SK-N-SH treated with all-trans-retinoic acid at 6 μM for 48 hours (cell line): ENCODE results near the gene FBH1.

ENCODE experiments used
- ARNTL ChIP-seq: fragments of 450-650 bp; formaldehyde crosslinking; IDR thresholded peaks from 2 replicates; pipeline ENCODE4 v1.5.0; 2020; ENCODE audit warnings: low read depth, mild to moderate bottlenecking, moderate library complexity, borderline replicate concordance
- CREB5 ChIP-seq: fragments of 250-450 bp; sonication (Bioruptor Pico); IDR thresholded peaks from 2 replicates; pipeline ENCODE4 v1.5.1; 2020; ENCODE audit warnings: low read depth, mild to moderate bottlenecking, moderate library complexity
- CSDC2 ChIP-seq: fragments of 250-450 bp; sonication (Bioruptor Pico); IDR thresholded peaks from 2 replicates; pipeline ENCODE4 v1.5.0; 2020; ENCODE audit warnings: mild to moderate bottlenecking, moderate library complexity
- ESRRG ChIP-seq: fragments of 250-450 bp; sonication (Bioruptor Pico); IDR thresholded peaks from 2 replicates; pipeline ENCODE4 v1.6.1; 2021; ENCODE audit warnings: mild to moderate bottlenecking
- GLIS3 ChIP-seq: fragments of 250-450 bp; sonication (Bioruptor Pico); IDR thresholded peaks from 2 replicates; pipeline ENCODE4 v1.5.0; 2020; ENCODE audit warnings: mild to moderate bottlenecking, moderate library complexity
- RARB ChIP-seq: fragments of 250-450 bp; sonication (Bioruptor Pico); IDR thresholded peaks from 2 replicates; pipeline ENCODE4 v1.8.0; 2021; ENCODE audit warnings: mild to moderate bottlenecking, moderate library complexity
- TOX ChIP-seq: fragments of 250-450 bp; sonication (Bioruptor Pico); IDR thresholded peaks from 2 replicates; pipeline ENCODE4 v1.8.0; 2021; ENCODE audit warnings: mild to moderate bottlenecking, moderate library complexity, borderline replicate concordance
- ZFP30 ChIP-seq: fragments of 450-650 bp; formaldehyde crosslinking; IDR thresholded peaks from 2 replicates; pipeline ENCODE4 v1.5.0; 2022; ENCODE audit warnings: mild to moderate bottlenecking, moderate library complexity
- ZNF565 ChIP-seq: fragments of 450-650 bp; formaldehyde crosslinking; conservative IDR thresholded peaks from 2 replicates; pipeline ENCODE4 v1.5.0; 2020; ENCODE audit warnings: low read depth, mild to moderate bottlenecking, moderate library complexity

GRCh38 chr10:5970527-5970926 lies 80.5 kb downstream of the FBH1 start:
- TF ChIP-seq CSDC2 (CRISPR knock-in tag): no peak
- no peak for TF ChIP-seq TOX (CRISPR knock-in tag)
- TF ChIP-seq ESRRG (CRISPR knock-in tag): no peak
- TF ChIP-seq ARNTL: no peak
- no peak for TF ChIP-seq CREB5 (CRISPR knock-in tag)
- TF ChIP-seq ZNF565: no peak
- TF ChIP-seq ZFP30 (CRISPR knock-in tag): no peak
- TF ChIP-seq GLIS3 (CRISPR knock-in tag): no peak
- TF ChIP-seq RARB (CRISPR knock-in tag): no peak
